AG09319 (cell line): ENCODE results near the gene PPP6C.

Experiments used
- DNase-seq: peaks from one replicate; pipeline ENCODE4 v3.0.0-alpha.2; 2010; ENCODE audit warnings: low read depth; ENCODE audit errors: extremely low read depth
- TF ChIP-seq, protein P1 (sequence below): IDR thresholded peaks from 2 replicates; pipeline ENCODE4 v1.5.1; 2011; ENCODE audit warnings: low read depth, mild to moderate bottlenecking, inconsistent platforms, low read length, moderate library complexity

PPP6C gene

DNA sequence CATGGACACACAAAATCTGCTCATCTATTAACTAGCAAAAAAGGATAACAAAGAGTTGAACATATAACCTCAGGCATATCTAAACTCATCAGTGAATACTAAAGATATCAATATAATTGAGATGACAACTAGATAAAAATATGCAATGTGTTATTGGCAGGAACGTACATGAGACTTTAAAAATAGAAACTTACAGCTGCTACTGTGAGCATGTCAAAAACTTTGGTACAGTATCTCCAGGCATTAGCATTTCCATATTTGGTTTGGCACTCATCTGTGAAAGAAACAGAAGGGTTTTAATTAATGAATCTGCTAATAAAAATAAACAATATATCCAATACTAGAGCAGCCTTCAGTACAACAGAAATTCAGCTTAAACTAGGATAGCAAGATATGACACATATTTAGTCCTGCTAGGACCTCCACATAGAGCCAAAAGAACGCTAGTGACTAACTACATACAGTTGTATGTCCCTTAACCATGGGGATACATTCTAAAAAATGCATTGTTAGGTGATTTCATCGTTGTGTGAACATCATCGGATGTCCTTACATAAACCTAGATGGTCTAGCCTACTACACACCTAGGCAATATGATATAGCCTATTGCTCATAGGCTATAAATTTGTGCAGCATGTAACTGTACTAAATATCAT, 35.8 kb downstream of the PPP6C start:
- TF ChIP-seq, protein P1, sequence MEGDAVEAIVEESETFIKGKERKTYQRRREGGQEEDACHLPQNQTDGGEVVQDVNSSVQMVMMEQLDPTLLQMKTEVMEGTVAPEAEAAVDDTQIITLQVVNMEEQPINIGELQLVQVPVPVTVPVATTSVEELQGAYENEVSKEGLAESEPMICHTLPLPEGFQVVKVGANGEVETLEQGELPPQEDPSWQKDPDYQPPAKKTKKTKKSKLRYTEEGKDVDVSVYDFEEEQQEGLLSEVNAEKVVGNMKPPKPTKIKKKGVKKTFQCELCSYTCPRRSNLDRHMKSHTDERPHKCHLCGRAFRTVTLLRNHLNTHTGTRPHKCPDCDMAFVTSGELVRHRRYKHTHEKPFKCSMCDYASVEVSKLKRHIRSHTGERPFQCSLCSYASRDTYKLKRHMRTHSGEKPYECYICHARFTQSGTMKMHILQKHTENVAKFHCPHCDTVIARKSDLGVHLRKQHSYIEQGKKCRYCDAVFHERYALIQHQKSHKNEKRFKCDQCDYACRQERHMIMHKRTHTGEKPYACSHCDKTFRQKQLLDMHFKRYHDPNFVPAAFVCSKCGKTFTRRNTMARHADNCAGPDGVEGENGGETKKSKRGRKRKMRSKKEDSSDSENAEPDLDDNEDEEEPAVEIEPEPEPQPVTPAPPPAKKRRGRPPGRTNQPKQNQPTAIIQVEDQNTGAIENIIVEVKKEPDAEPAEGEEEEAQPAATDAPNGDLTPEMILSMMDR: no peak
- no peak for DNase-seq

DNA sequence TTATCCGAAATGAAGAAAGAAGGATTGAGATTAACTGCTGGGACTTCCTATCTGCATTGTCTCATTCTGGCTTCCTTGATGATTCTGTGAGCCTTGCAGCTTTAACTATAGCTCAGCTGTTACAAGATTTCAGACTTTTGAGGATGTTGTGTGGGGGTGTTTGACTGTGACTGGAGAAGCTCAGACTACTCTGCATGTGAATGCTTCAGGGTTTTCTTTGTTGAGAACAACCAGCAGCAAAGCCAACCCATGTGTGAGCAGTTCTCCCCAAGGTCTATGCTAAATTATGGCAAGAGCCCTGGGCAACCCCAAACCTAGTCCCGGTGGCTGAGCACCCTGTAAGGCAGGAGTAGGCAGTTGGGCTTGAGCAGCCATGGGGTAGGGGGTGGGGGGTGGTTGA, 37.9 kb downstream of the PPP6C start:
- DNase-seq: no peak
- TF ChIP-seq, protein P1: no peak

DNA sequence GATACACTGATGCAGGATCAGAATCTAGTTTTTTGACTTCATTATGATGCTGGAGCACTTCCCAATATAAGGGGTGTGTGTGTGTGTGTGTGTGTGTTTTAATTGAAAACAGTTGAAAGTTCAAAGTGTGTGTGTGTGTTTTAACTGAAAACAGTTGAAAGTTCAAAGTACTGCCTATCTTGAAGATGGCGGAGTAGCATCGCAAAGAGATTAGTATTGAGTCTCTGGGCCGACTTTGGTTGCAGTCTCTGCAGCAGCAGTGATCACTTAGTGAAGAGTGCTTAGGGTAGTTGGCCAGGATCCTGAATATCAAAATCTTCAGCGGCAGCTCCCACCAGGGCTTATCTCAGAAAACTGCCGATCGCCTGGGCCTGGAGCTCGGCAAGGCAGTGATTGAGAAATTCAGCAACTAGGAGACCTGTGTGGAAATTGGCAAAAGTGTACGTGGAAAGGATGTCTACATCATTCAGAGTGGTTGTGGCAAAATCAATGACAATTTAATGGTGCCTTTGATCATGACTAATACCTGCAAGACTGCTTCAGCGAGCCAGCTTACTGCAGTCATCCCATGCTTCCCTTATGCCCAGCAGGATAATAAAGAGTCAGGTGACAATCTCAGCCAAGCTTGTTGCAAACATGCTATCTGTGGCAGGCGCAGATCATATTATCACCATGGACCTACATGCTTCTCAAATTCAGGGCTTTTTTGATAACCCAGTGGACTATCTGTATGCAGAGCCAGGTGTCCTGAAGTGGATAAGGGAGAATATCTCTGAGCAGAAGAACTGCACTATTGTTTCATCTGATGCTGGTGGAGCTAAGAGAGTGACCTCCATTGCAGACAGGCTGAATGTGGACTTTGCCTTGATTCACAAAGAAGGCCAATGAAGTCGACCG, 39.0 kb downstream of the PPP6C start:
- DNase-seq: no peak
- TF ChIP-seq, protein P1: no peak

DNA sequence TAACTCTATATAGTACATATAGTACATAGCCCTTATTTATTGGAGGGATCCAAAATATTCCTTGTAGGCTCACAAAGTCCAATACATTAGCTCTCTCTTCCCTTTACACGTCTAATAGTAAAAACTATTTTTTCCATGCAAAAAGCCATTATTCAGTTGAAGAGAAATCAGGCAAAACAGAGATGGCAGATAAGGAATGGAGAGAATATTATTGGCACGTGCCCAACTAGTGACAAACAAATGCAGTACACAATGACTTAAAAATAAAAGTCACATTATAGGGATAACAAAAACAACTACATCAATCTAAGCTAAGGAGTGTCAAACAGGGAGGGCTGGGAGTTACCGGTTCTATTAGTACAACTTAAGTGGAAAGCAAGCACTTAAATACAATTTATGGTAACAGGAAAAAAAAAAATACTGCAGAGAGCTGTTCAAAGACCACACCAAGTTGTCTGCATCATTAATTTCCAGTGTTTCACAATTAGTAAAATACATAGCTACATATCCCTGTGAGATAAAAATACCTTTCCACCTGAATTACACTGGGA, 42.1 kb downstream of the PPP6C start:
- no peak for DNase-seq
- TF ChIP-seq, protein P1: no peak

DNA sequence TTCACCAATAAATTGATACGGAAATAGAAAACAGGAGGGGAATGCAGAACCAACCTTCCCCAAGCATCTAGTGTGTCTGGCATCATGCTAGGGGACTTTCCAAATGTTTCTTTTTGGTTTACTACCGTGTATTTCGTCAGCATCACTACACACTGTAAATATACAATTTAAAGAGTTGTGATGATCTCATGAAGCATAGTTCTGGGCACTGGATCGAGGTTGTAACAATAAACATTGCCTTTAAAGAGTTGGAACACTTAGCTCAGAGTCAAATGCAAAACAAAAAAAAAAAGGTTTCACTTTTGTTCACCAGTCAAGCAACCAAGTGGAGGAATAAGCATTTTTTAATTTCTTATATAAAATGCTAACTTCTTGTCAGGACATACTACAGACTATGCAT, 43.4 kb downstream of the PPP6C start:
- DNase-seq: peak; percentile 71
- TF ChIP-seq, protein P1: no peak

DNA sequence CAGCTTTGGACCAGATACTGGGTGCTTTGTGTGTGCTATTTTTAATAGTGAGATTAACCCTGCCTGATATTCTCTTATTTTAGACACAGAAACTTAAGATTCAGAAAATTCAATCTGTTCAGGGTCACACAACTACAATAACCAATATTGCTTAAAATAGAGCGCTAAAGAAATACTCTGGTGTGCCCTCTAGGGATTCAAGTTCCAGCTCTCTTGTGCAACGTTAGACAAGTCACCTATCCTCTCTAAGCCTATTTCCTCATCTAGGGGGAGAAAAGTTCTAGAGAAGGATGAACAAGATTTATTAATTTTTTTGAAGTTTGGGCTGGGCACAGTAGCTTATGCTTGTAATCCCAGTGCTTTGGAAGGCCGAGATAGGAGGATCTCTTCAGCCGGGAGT, 44.2 kb downstream of the PPP6C start:
- TF ChIP-seq, protein P1: no peak

More for the DNA sequence above, 44.2 kb downstream of the PPP6C start:
- DNase-seq: no peak
